SJSA1 (cell line): ENCODE data around the gene BAIAP2L2. TPM values are rescaled to one million over a fixed set of nuclear protein-coding genes. Genes with fewer than 3 reads are reported as not detected.

Experiments
- DNase-seq, 2 experiments: peaks; one replicate each; pipeline ENCODE4 v3.0.0-alpha.2; 2015 to 2020; ENCODE audit warnings: low spot score in 2 of 2, low read depth in 1 of 2
- H3K27ac ChIP-seq: fragments of 250-450 bp; sonication (Bioruptor Pico); 2 replicates; pipeline ENCODE4 v1.5.1; 2020; ENCODE audit warnings: mild to moderate bottlenecking, moderate library complexity
- H3K27me3 ChIP-seq: fragments of 250-450 bp; sonication (Bioruptor Pico); replicated peaks from 2 replicates; pipeline ENCODE4 v1.5.1; 2020; ENCODE audit warnings: mild to moderate bottlenecking, moderate library complexity
- H3K36me3 ChIP-seq: fragments of 250-450 bp; sonication (Bioruptor Pico); 2 replicates; pipeline ENCODE4 v1.5.1; 2020; ENCODE audit warnings: mild to moderate bottlenecking
- H3K4me1 ChIP-seq: fragments of 250-450 bp; sonication (Bioruptor Pico); replicated peaks from 2 replicates; pipeline ENCODE4 v1.6.1; 2021; ENCODE audit warnings: mild to moderate bottlenecking
- H3K4me3 ChIP-seq: fragments of 250-450 bp; sonication (Bioruptor Pico); 2 replicates; pipeline ENCODE4 v1.5.1; 2020; ENCODE audit warnings: mild to moderate bottlenecking
- H3K9me3 ChIP-seq: fragments of 250-450 bp; sonication (Bioruptor Pico); replicated peaks from 2 replicates; pipeline ENCODE4 v1.5.1; 2020; ENCODE audit warnings: mild to moderate bottlenecking
- total RNA-seq: library from RNA; depleted of rRNA; stranded (reverse); fragments of >200 nt; shearing (Covaris generic); gene quantifications from 2 replicates; pipeline ENCODE4 v1.2.3, GENCODE V29; 2014

BAIAP2L2 gene
- total RNA-seq, 1 experiment from 2014 or later = not detected

DNA sequence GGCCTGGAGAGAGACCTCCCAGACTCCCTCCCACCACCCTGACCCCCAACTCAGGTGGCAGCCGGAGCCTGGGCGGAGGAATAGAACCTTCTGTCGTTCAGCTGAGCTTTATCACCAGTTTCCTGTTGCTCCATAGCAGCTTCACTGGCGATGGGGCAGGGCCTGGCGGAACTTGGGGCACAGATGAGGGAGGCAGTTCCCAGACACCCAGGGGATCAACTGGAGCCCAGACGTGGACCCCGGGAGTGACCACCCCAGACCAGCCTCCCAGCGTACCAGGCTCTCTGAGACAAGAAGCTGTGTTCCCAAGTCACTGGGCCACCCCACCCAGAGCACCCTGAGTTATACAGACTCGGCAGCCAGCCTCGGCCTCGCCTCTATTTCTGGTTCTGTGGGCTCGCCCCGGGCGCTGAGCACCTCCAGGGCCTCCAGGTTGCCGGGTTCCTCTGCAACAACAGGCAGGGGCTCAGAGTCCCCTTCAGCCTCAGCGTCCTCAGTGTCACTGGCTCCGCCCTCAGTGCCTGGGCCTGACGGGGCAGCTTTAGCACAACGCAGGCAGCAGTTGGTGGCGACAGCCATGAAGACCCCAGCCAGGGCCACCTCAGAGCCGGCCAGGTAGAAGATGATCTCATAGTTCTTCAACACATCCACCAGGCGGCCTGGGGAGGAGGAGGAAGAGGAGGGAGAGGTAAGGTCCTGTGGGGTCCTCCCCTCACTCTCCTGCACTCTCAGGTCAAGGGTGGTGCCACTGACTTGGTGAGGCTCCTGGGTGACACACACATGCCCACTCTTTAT lies 32.2 kb downstream of the BAIAP2L2 start:
- Histone ChIP-seq H3K4me1 (peaks cover 12% of the 10 kb centered on the region), H3K27ac (no peak overlapping the region), H3K36me3 (no peaks in the 10 kb centered on the region; the same call in 1 of the 2 replicates), H3K4me3 (no peak overlapping the region), H3K27me3 (peaks cover 30% of the 10 kb centered on the region), H3K9me3 (no peaks in the 10 kb centered on the region)
- DNase-seq = no peak

GRCh38 chr22:38077595-38077994 lies 32.9 kb downstream of the BAIAP2L2 start:
- H3K36me3 ChIP-seq = no peaks in the 10 kb centered on the region; the same call in 1 of the 2 replicates
- H3K9me3 ChIP-seq = no peaks in the 10 kb centered on the region
- H3K4me3 ChIP-seq = no peak overlapping the region
- peaks cover 12% of the 10 kb centered on the region for H3K4me1 ChIP-seq
- no peak for DNase-seq
- peaks cover 30% of the 10 kb centered on the region for H3K27me3 ChIP-seq
- H3K27ac ChIP-seq = no peak overlapping the region

DNA sequence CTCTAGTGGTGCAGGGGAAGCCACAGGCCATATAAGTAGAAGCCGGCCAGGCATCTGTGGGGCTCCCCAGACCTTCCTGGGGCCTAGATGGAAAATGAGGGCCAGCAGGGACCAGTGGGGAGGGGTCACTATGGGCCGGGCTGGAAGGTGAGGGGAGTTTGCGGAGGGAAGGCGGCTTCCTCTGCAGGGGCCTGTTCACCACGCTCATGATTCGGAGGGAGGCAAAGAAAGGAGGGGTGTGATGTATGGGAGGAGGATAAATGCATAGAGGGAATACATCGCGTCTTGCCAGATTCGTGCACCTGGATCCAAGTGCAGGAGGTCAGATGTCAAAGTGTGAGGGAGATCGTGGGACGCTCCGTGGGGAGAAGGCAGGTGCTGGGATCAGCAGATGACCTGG lies 33.4 kb downstream of the BAIAP2L2 start:
- H3K36me3 ChIP-seq = no peaks in the 10 kb centered on the region; the same call in 1 of the 2 replicates
- H3K27ac ChIP-seq = no peak overlapping the region
- no peaks in the 10 kb centered on the region for H3K9me3 ChIP-seq
- H3K4me3 ChIP-seq = no peak overlapping the region
- no peak for DNase-seq
- H3K4me1 ChIP-seq = peaks cover 12% of the 10 kb centered on the region
- H3K27me3 ChIP-seq = peaks cover 26% of the 10 kb centered on the region

DNA sequence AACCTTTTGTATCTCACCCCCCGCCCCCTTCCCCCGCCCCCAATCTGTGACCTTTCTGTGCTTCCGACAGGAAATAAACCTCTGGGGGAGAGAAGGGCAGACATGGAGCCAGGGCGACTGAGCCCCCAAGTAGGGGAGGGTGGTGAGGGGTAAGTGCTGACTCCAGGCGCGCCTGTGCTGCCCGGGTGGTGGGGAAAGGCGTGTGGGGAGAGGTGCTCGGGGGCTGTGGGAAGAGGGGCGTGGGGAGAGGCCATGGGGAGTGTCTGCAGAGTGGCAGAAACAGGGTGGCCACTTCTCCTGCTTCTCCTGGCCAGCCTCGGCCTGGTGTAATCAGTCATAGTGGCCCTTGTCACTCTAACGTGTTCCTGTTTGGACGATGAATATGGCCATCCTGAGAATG lies 34.5 kb downstream of the BAIAP2L2 start:
- H3K4me3 ChIP-seq = no peak overlapping the region
- H3K9me3 ChIP-seq = no peaks in the 10 kb centered on the region
- H3K4me1 ChIP-seq = peaks cover 3% of the 10 kb centered on the region
- no peak for DNase-seq
- no peak overlapping the region for H3K27ac ChIP-seq
- peaks cover 15% of the 10 kb centered on the region for H3K27me3 ChIP-seq
- no peaks in the 10 kb centered on the region; the same call in 1 of the 2 replicates for H3K36me3 ChIP-seq

- no peak for DNase-seq
- H3K27me3 ChIP-seq = peaks cover 8% of the 10 kb centered on the region
- no peaks in the 10 kb centered on the region for H3K9me3 ChIP-seq
- no peak overlapping the region for H3K27ac ChIP-seq
- no peaks in the 10 kb centered on the region for H3K36me3 ChIP-seq
- no peaks in the 10 kb centered on the region for H3K4me1 ChIP-seq
- H3K4me3 ChIP-seq = no peak overlapping the region
These were observed 35.2 kb downstream of the BAIAP2L2 start for GRCh38 chr22:38075105-38075825.

- Histone ChIP-seq H3K4me3 (no peak overlapping the region), H3K9me3 (no peaks in the 10 kb centered on the region), H3K36me3 (no peaks in the 10 kb centered on the region), H3K27ac (no peak overlapping the region), H3K27me3 (no peaks in the 10 kb centered on the region; the same call in 1 of the 2 replicates), H3K4me1 (peaks cover 4% of the 10 kb centered on the region; the same call in 1 of the 2 replicates)
- DNase-seq = no peak
These were observed 36.0 kb downstream of the BAIAP2L2 start for GRCh38 chr22:38074181-38075104.

- Histone ChIP-seq H3K4me1 (peaks cover 6% of the 10 kb centered on the region; the same call in 1 of the 2 replicates), H3K27me3 (no peaks in the 10 kb centered on the region), H3K36me3 (no peaks in the 10 kb centered on the region), H3K27ac (no peak overlapping the region), H3K4me3 (no peak overlapping the region), H3K9me3 (no peaks in the 10 kb centered on the region)
- DNase-seq = no peak
These were observed 37.0 kb downstream of the BAIAP2L2 start for GRCh38 chr22:38073150-38074130.

- Histone ChIP-seq H3K27me3 (no peaks in the 10 kb centered on the region), H3K27ac (no peak overlapping the region), H3K9me3 (no peaks in the 10 kb centered on the region), H3K4me1 (peaks cover 6% of the 10 kb centered on the region; the same call in 1 of the 2 replicates), H3K36me3 (no peaks in the 10 kb centered on the region), H3K4me3 (no peak overlapping the region)
- no peak for DNase-seq
These were observed 37.9 kb downstream of the BAIAP2L2 start for GRCh38 chr22:38072322-38073149.

- no peak overlapping the region for H3K4me3 ChIP-seq
- no peaks in the 10 kb centered on the region for H3K36me3 ChIP-seq
- peaks cover 6% of the 10 kb centered on the region; the same call in 1 of the 2 replicates for H3K4me1 ChIP-seq
- no peak overlapping the region for H3K27ac ChIP-seq
- H3K27me3 ChIP-seq = no peaks in the 10 kb centered on the region
- DNase-seq = no peak
- H3K9me3 ChIP-seq = no peaks in the 10 kb centered on the region
These were observed 38.8 kb downstream of the BAIAP2L2 start for GRCh38 chr22:38071421-38072321.

- H3K9me3 ChIP-seq = no peaks in the 10 kb centered on the region
- peaks cover 6% of the 10 kb centered on the region; the same call in 1 of the 2 replicates for H3K4me1 ChIP-seq
- no peaks in the 10 kb centered on the region for H3K36me3 ChIP-seq
- DNase-seq = no peak
- H3K27ac ChIP-seq = no peak overlapping the region
- no peak overlapping the region for H3K4me3 ChIP-seq
- H3K27me3 ChIP-seq = no peaks in the 10 kb centered on the region
These were observed 40.1 kb downstream of the BAIAP2L2 start for GRCh38 chr22:38070250-38070921.
